GM12878 (cell line): ENCODE data around the gene DNAJC4. TPM values are rescaled to one million over a fixed set of nuclear protein-coding genes. Genes with fewer than 3 reads are reported as not detected.
A peak's percentile ranks its signal among the peaks of the same experiment; 100 is the strongest.

Experiments used
- BCLAF1 ChIP-seq: fragments of 450-650 bp; IDR thresholded peaks from 2 replicates; pipeline ENCODE4 v1.6.1; 2017; ENCODE audit warnings: antibody characterized with exemption, mild to moderate bottlenecking, moderate library complexity
- CUX1 ChIP-seq: IDR thresholded peaks from 2 replicates; pipeline ENCODE4 v1.6.1; 2012; ENCODE audit warnings: improper control_type of control experiment, low read depth, low read length; ENCODE audit not compliant: insufficient replicate concordance
- EP300 ChIP-seq, 2 experiments: fragments of 150-350 bp in 1 of 2; IDR thresholded peaks; 2 replicates each; pipeline ENCODE4 v1.6.1; 2011 to 2012; ENCODE audit warnings: low read depth in 2 of 2, low read length in 2 of 2, borderline replicate concordance in 1 of 2, improper control_type of control experiment in 1 of 2, inconsistent platforms in 1 of 2; ENCODE audit not compliant: control insufficient read depth in 1 of 2
- ETV6 ChIP-seq, 2 experiments: fragments of 450-650 bp in 1 of 2; IDR thresholded peaks in 1 of 2; conservative IDR thresholded peaks in 1 of 2; 2 replicates each; pipeline ENCODE4 v1.6.1; 2014; ENCODE audit warnings: antibody characterized with exemption in 1 of 2, borderline replicate concordance in 1 of 2, low read depth in 1 of 2, mild to moderate bottlenecking in 1 of 2, moderate library complexity in 1 of 2
- EZH2 ChIP-seq: IDR thresholded peaks from 2 replicates; pipeline ENCODE4 v1.6.1; 2012; ENCODE audit warnings: low read depth, mild to moderate bottlenecking, control low read depth, inconsistent platforms, low read length, borderline replicate concordance; ENCODE audit not compliant: control insufficient read depth
- NR2F1 ChIP-seq: fragments of 450-650 bp; conservative IDR thresholded peaks from 2 replicates; pipeline ENCODE4 v1.6.1; 2017; ENCODE audit warnings: mild to moderate bottlenecking
- PAX5 ChIP-seq: IDR thresholded peaks from 2 replicates; pipeline ENCODE4 v1.6.1; 2011; ENCODE audit warnings: low read depth, low read length, borderline replicate concordance
- PAX8 ChIP-seq: fragments of 450-650 bp; IDR thresholded peaks from 2 replicates; pipeline ENCODE4 v1.6.1; 2017; ENCODE audit warnings: mild to moderate bottlenecking, moderate library complexity
- RELB ChIP-seq: fragments of 450-650 bp; IDR thresholded peaks from 2 replicates; pipeline ENCODE4 v1.6.1; 2017; ENCODE audit warnings: low read depth, mild to moderate bottlenecking, moderate library complexity
- RFX5 ChIP-seq: IDR thresholded peaks from 2 replicates; pipeline ENCODE4 v1.6.1; 2011; ENCODE audit warnings: low read depth, low read length, improper control_type of control experiment
- SKIL ChIP-seq: fragments of 450-650 bp; IDR thresholded peaks from 2 replicates; pipeline ENCODE4 v1.6.1; 2017; ENCODE audit warnings: mild to moderate bottlenecking, low read depth, inconsistent platforms; ENCODE audit not compliant: poor library complexity, severe bottlenecking
- SRF ChIP-seq, 2 experiments: IDR thresholded peaks; 2 replicates each; pipeline ENCODE4 v1.6.1; 2011; ENCODE audit warnings: low read depth in 2 of 2, low read length in 2 of 2, mild to moderate bottlenecking in 1 of 2, moderate library complexity in 1 of 2
- SUZ12 ChIP-seq: fragments of 200-600 bp; sonication (generic); IDR thresholded peaks from one replicate; pipeline ENCODE4 v1.6.1; 2018; ENCODE audit warnings: antibody characterized with exemption, mild to moderate bottlenecking; ENCODE audit not compliant: unreplicated experiment
- polyA plus RNA-seq, 11 experiments: library from polyadenylated mRNA; depleted of rRNA in 4 of 11; unstranded in 6 of 11; stranded (reverse) in 5 of 11; fragments of >200 nt; fragmentation: Nextera tagmentation in 4 of 11; fragmentation: Illumina TruSeq in 1 of 11; extraction: Ambion mirVana in 4 of 11; extraction: Trizol in 1 of 11; gene quantifications; 1 replicate in 1 of 11; 2 replicates in 10 of 11; pipeline versions ENCODE4 v1.2.1 to v1.2.3, GENCODE V29; 2011 to 2016; ENCODE audit warnings: inconsistent platforms in 2 of 11, missing spikeins in 2 of 11, low read depth in 1 of 11
- total RNA-seq, 4 experiments: library from RNA; depleted of rRNA in 3 of 4; stranded (reverse); fragments of >200 nt in 3 of 4; fragmentation: Illumina TruSeq in 1 of 4; extraction: Trizol in 1 of 4; gene quantifications; 2 replicates each; pipeline versions ENCODE4 v1.2.1 to v1.2.3, GENCODE V29; 2013 to 2021

DNAJC4 gene
- total and polyA plus RNA-seq, 10 of the 15 experiments (the other 5 are each of a cell fraction or from before 2014, with no cell fraction given), result 3.7 to 64.9 (median 30.1) TPM

- TF ChIP-seq SRF (IDR thresholded peaks at IDR 0.05; ENCODE audit: low read depth in 2 of 2, low read length in 2 of 2), result no peak; a peak in 1 of 4 replicates
- no peak for TF ChIP-seq EP300 (IDR thresholded peaks at IDR 0.05; ENCODE audit: borderline replicate concordance in 1 of 2, control insufficient read depth in 1 of 2, low read depth in 2 of 2, low read length in 2 of 2)
- peak; percentile 44 for TF ChIP-seq NR2F1
- TF ChIP-seq EZH2, result no peak
- TF ChIP-seq BCLAF1, result no peak
- no peak for TF ChIP-seq PAX5
- TF ChIP-seq RFX5, result no peak
- no peak for TF ChIP-seq CUX1
- no peak for TF ChIP-seq RELB
- no peak for TF ChIP-seq PAX8
- TF ChIP-seq SKIL, result no peak
- no peak for TF ChIP-seq ETV6 (conservative IDR thresholded peaks at IDR 0.05 in 1 of 2, IDR thresholded peaks at IDR 0.05 in 1 of 2; ENCODE audit: borderline replicate concordance in 1 of 2, low read depth in 1 of 2)
- no peak for TF ChIP-seq SUZ12
Measured at GRCh38 chr11:64241491-64242374, 11.4 kb downstream of the DNAJC4 start (continued).
